Occipital lobe (tissue), 2 donors: Measurements from ENCODE around the gene ZNF420. TPM values are rescaled to one million over a fixed set of nuclear protein-coding genes. Genes with fewer than 3 reads are reported as not detected.

Source experiments
- DNase-seq: peaks from one replicate; lab custom pipeline; 2025; lab: John Stamatoyannopoulos, UW
- total RNA-seq: library from RNA; depleted of rRNA; stranded (reverse); fragments of >200 nt; gene quantifications from one replicate; pipeline ENCODE4 v1.2.3, GENCODE V29; 2014

ZNF420 gene
- total RNA-seq, 1 donor from 2014 or later: 47.3 TPM

DNA sequence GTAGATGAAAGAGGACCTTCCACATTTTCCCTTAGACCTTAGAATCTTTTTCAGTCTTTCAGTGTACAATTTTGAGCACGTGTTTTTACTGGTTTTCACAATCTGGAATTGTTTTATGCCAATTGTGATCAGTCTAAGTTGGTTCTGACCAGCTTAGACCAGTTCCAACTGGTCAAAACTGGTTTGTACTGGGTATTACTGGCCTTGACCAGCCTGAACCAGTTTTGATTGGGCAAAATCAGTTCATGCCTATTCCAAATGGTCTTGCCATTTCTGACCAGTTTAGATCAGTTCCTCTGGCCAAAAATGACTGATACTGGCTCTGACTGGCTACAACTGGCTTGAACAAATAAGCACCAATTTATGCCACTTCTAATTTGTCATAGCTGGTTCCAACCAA lies 57.9 kb downstream of the ZNF420 start:
- DNase-seq: no peak

DNA sequence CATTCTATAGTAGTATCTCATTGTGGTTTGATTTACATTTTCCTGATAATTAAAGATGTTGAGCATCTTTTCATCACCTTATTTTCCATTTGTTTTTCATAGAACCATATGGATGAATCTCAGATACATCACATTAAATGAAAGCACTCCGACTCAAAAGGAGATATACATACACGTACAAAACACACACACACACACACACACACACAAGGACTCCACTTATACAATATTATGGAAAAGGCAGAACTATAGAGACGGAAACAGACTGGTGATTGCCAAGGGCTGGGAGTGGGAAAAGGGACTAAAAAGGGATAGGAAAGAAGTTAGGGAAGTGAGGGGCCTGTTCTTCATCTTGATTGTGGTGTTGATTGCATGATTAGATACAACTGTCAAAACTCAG lies 70.0 kb downstream of the ZNF420 start:
- DNase-seq: no peak

- DNase-seq: no peak
Observed at GRCh38 chr19:37160153-37160552, 81.9 kb downstream of the ZNF420 start.

GRCh38 chr19:37165635-37166034 lies 87.4 kb downstream of the ZNF420 start:
- no peak for DNase-seq

GRCh38 chr19:37172368-37173366 lies 94.4 kb downstream of the ZNF420 start, which contains the start of gene ZNF585A:
TSS of gene ZNF585A (minus strand) at chr19:37172695. CDS start at chr19:37169910, 2,785 bp downstream.
- peak; percentile 88 for DNase-seq

Other genes with a start within 250 kb of the ZNF420 start
- 26.4 TPM for gene ZNF790, start 240.0 kb upstream of the ZNF420 start, total RNA-seq
- gene ZNF345, start 227.6 kb upstream of the ZNF420 start, total RNA-seq: 17.8 TPM
- gene ZNF829, start 162.1 kb upstream of the ZNF420 start, total RNA-seq: 8.7 TPM
- gene ZNF568, start 162.1 kb upstream of the ZNF420 start, total RNA-seq: 39.8 TPM
- 12.5 TPM for gene ZNF585A, start 94.3 kb downstream of the ZNF420 start, total RNA-seq
- gene ZNF585B, start 132.1 kb downstream of the ZNF420 start, total RNA-seq: 30.9 TPM
- gene ZNF383, start 139.8 kb downstream of the ZNF420 start, total RNA-seq: 18.9 TPM